ENCODE data around the gene ELL. TPM values are rescaled to one million over a fixed set of nuclear protein-coding genes. Genes with fewer than 3 reads are reported as not detected.

ELL gene
- total and polyA plus RNA-seq, 9 of the 15 experiments (the other 6 are each of a cell fraction or from before 2014, with no cell fraction given), result 0.24 to 22.5 (median 4.1) TPM

- TF ChIP-seq ZBTB34 (CRISPR knock-in tag; IDR thresholded peaks at IDR 0.05) (no peak), PCBP2 (IDR thresholded peaks at IDR 0.05; ENCODE audit: low read depth, low read length, poor library complexity, severe bottlenecking) (no peak), HDAC2 (IDR thresholded peaks at IDR 0.05) (no peak), SRSF3 (IDR thresholded peaks at IDR 0.05; ENCODE audit: insufficient read depth, low read length) (no peak), FOXK2 (conservative IDR thresholded peaks at IDR 0.05 in 1 of 2, IDR thresholded peaks at IDR 0.05 in 1 of 2; ENCODE audit: low read depth in 2 of 2) (no peak), SUPT5H (IDR thresholded peaks at IDR 0.05) (no peak), CREM (IDR thresholded peaks at IDR 0.05; ENCODE audit: low read depth) (no peak), PCBP1 (IDR thresholded peaks at IDR 0.05; ENCODE audit: low read depth, low read length, poor library complexity, severe bottlenecking) (no peak), ZNF609 (CRISPR knock-in tag; IDR thresholded peaks at IDR 0.05; ENCODE audit: borderline replicate concordance) (no peak), DEAF1 (CRISPR knock-in tag; IDR thresholded peaks at IDR 0.05) (no peak), ATF7 (IDR thresholded peaks at IDR 0.05) (0 out of 2 replicates have a peak, but pooled peaks have one; percentile 20), JUND (IDR thresholded peaks at IDR 0.05; ENCODE audit: borderline replicate concordance, low read depth, low read length) (no peak), JUND (tag; IDR thresholded peaks at IDR 0.05; ENCODE audit: borderline replicate concordance, low read depth, low read length) (no peak), ZC3H11A (IDR thresholded peaks at IDR 0.05; ENCODE audit: low read depth, low read length) (no peak), RNF219 (CRISPR knock-in tag; IDR thresholded peaks at IDR 0.05) (no peak), DNMT1 (IDR thresholded peaks at IDR 0.05) (no peak), ZNF778 (CRISPR knock-in tag; IDR thresholded peaks at IDR 0.05) (no peak)
Measured at GRCh38 chr19:18397242-18398202, 124.3 kb downstream of the ELL start, which contains the start of gene LRRC25 (continued).
